Hematopoietic multipotent progenitor cell treated with erythropoietin and hydrocortisone succinate and interleukin-3 and kit ligand, for 8 days (in vitro differentiated cells): Measurements from ENCODE around the gene WNT5A.
A peak's percentile ranks its signal among the peaks of the same experiment; 100 is the strongest.

Experiments used
- DNase-seq: peaks from one replicate; pipeline ENCODE4 v3.0.0-alpha.2; 2015

Gene WNT5A

DNA sequence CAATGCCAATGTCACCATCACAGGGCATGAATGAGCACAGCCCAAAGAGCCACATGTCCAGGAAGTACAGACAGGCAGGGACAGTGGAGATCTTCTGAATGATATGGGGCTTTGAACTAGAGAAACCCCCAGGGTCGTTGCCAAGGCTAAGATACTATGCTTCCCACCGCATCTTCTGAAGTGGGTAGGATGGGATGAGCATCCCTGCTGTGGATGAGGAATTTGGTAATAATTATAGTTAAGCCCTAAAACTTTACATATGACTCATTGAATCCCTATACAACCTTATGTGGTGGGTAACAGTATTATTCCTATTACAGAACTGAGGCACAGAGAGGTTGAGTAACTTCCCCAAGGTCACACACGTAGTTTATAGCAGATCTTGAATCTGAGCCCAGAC, 44.2 kb downstream of the WNT5A start:
- DNase-seq, result no peak

DNA sequence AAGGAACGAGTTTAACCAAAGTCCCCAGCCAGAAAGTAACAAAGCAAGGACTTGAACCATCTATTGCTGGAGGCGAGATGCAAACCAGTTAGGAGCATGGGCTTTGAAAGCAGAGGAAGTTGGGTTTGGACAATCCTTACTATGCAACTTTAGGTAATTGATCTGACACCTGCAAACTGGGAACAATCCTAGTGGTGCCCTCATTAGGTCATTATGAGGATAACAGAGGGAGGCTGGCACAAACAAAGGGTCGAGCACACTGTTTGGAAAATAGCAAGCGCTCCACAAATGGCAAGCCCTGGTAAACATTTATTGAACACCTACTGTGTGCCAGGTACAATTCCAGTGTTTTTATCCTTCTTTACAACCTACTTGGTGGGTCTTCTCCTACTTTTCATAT, 45.6 kb downstream of the WNT5A start:
- DNase-seq, result no peak

DNA sequence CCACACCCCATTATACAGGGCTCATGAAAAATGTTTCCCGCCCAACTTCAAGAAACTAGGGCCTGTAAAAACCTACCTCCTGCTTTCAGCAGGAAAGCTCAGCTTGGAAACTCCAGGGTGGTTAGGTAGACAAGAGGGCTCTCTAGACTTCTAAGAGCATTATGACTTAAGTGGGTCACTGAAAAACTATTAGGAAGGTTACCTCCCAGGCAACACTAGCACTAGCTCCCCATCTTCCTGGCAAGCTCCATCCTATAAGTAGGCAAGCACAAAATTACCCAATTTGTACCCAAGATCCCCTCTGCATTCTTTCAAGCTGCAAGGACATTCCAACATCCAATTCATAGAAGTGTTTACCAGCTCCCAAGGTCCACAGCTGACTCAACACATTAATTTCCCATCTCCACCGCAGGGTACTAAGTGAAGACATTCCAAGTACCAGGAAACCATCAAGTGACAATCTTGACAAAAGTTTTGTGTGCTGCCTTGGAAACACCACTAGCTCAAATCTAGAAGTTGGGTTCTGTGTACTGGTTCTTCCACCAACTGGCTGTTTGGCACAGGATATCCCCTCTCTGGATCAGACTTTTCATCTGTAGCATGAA, 46.9 kb downstream of the WNT5A start:
- no peak for DNase-seq

DNA sequence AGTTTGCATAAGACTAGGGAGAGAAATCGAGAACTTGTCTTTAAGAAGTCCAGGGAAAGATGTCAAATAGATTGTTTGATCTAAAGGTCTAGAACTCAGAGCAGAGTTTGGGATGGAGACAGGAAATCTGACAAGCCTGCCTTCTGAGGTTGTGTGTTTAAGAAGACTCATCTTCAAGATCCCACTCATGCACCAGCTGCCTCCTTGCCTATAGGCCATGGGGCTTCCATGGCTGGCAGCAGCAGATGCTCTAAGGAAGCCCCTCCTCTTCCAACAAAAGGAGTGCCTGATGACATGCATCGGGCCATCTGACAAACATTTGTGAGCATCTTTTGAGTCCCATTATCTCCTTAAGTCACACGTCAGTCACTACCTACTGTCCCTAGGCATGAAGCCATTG, 47.4 kb downstream of the WNT5A start:
- DNase-seq, result no peak

DNA sequence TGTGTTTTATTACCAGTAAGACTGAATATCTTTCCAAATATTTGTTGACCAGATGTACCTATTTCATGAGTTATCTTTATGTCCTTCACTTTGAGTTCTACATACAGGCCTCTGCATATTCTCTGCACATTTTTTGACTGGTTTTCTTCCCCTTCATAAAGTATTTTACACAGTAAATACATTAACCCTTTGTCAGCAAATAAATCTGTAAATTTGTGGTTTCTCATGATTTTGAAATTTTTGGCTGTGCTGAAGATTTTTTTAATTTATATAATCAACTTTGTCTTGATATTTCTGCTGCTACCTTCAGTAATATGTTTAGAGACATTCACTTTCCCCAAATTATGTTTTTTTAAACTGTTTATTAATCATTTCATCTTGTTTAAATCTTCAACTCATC, 50.5 kb downstream of the WNT5A start:
- no peak for DNase-seq

DNA sequence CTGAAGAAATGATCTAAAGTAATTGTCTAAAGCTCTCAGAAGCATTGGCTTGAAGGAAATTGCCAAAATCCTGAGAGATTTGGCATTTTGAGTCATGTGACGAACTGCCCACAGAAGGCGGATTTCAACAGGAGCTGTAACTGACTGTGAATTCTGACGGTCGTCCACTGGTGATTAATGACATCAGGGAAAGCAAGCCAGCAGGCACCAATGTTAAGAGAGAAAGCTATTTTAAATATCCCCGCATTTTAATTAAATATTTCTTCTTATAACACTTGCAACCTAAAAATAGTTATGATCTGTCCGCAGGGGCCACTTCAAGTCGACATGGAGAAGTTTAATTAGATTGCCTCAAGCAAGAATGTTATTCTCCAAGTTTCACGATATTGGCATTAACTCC, 51.6 kb downstream of the WNT5A start:
- no peak for DNase-seq

DNA sequence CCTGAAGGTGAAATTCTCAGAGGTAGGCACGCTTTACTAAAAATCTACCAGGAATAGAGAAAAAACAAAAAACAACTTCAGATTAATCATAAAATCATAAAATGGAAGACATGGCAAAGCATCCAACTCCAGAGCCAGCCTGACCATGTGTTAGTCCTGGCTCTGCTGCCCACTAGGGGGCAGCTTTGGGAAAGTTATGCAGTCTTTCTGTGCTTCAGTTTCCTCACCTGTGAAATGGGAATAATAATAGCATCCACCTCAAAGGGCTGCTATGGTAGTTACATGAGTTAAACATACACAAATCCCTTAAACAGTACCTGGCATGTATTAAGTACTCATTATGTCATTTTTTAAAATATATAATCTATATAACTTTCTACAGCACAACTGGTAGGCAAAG, 52.3 kb downstream of the WNT5A start:
- peak; percentile 40 for DNase-seq

DNA sequence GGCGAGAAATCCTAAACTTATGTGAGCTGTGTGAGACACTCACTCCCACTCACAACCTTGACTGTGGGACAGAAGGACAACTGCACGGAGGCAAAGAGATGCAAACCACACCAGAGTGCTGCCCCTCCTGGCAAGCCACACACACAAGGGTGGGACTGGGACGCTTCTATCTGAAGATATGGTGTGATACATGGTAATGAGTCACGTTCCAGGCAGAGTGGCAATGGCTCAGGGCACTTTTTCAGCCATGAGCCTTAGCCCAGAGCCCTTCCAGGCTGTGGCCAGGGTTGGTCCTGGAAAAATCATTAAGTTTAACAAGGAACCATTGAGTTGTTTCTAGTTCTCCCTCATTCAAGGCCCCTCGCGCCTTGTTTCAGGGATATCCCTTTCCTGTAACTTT, 56.1 kb downstream of the WNT5A start:
- DNase-seq, result no peak

DNA sequence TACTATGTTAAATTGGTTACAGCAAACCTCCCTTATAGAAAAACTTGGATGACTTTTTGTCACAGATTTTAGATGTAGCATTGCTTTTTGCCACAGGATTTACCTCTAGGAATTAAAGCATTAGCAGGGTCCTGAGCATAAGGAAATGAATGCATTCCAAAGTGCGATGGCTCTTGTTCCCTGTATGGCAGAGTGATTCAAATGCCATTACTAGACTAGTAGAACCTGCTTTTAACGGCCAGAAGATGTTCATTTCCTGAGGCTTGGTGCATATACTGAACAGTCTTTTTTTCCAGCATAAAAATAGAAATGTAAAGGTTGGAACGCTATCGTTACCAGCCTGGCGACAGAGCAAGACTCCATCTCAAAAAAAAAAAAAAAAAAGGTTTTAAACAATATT, 59.4 kb downstream of the WNT5A start:
- DNase-seq, result no peak

DNA sequence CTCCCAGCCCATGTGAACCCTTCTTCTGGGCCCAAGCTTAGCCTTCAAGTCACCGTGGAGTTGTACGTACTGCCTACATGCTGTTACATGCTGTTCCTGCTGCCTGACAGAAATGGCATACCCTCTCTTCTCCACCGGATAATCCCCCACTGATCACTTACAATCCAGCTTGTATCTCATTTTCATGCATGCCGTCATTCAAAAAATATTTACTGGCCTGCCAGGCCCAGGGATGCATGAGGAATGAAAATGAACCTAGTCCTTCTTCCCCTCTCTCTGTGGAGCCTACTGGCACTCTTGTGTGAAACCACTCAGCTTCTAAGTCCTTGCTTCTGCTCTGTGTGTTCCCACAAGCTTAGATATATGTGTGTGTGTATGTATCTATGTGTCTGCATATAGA, 60.6 kb downstream of the WNT5A start:
- no peak for DNase-seq

DNA sequence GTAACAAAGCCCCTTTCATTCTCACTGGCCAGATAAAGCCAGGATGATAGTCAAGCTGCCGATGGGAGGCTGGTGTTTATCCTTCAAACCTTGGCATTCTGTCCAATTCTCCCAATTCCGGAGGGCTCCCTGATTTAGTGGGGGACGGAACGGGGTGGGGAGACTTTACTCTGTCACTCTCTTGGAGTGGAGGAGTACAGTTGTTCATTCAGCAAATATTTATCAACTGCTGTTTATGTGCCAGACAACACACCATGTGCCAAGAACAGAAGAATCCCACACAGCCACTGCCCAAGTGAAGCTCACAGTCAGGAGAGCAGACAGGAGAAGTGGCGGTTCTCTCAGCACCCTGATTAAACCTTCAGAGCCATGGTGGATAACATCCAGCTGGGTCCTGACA, 63.3 kb downstream of the WNT5A start:
- no peak for DNase-seq

DNA sequence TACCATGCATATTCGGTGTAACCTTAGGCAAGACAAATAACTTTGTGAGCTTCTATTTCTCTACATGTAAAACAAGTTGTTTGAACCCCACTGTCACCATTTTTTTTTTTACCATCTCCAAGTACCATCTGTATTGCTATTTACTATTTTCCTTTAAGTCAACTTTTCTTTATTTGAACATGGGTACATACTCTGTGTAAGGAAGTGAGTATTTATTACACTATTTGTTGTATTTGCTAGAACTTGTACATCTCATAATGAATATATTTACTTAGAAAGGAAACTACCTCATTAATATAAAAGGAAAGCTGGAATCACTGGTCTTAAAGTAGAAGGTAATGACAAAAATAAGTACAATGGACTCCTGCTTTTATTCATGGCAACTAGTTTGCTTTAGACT, 69.9 kb downstream of the WNT5A start:
- DNase-seq, result no peak

DNA sequence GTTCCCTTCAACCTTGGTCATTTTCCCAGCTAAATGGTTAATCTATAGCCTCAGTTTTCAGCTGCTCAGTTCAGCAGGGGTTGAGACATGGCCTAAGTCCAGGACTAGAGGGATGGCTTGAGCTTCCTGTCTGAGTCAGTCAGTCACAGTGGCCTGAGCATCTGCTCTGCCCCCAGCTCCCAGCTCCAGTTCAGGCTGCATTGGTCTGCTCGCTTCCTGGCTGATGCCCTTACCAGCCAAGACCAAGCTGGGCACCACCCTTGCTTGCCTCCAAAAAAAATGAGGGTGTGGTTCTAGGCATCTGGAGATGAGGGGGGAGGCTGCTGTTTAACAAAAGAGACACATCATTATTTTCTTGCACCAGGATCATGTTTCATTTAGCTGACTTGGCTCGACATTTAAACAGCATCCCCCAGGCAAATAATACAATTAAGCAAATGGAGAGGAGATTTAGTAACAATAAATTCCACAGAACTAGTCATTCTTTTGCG, 70.7 kb downstream of the WNT5A start:
- DNase-seq, result no peak
